K562 (cell line): ENCODE results near the gene LRRC26.

Experiments
- EZH2 ChIP-seq: IDR thresholded peaks from 2 replicates; pipeline ENCODE4 v1.6.1; 2012; ENCODE audit warnings: low read depth, mild to moderate bottlenecking, inconsistent platforms, low read length, borderline replicate concordance
- SREBF2 ChIP-seq: sonication (generic); formaldehyde crosslinking; IDR thresholded peaks from 2 replicates; pipeline ENCODE4 v1.4.0; 2020; ENCODE audit warnings: mild to moderate bottlenecking, missing genetic modification reagents
- ZNF239 ChIP-seq: fragments of 250-450 bp; sonication (Bioruptor Pico); IDR thresholded peaks from 2 replicates; pipeline ENCODE4 v1.4.0; 2020; ENCODE audit warnings: mild to moderate bottlenecking
- TF ChIP-seq, protein P1 (sequence below): fragments of 450-650 bp; IDR thresholded peaks from 2 replicates; pipeline ENCODE4 v1.6.1; 2016
- TF ChIP-seq, protein P2 (sequence below), 2 experiments: fragments of 450-650 bp; formaldehyde crosslinking in 1 of 2; IDR thresholded peaks; 2 replicates each; pipeline versions ENCODE4 v1.4.0 to v1.6.1; 2014 to 2020; ENCODE audit warnings: mild to moderate bottlenecking in 2 of 2, borderline replicate concordance in 1 of 2, low read depth in 1 of 2

DNA sequence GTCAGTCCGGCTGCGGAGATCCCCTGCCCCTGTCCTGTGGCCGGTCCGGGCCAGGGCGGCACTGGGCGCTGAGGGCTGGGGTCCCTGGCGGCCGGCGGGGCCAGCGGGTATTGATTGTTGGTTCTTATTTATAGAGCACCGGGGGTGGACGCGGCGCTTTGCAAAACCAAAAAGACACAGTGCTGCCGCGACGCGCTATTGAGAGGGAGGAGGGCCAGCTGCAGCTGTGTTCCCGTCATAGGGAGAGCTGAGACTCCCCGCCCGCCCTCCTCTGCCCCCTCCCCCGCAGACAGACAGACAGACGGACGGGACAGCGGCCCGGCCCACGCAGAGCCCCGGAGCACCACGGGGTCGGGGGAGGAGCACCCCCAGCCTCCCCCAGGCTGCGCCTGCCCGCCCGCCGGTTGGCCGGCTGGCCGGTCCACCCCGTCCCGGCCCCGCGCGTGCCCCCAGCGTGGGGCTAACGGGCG is 2.5 kb downstream of the LRRC26 start:
- TF ChIP-seq EZH2 = no peak
- TF ChIP-seq, protein P1, sequence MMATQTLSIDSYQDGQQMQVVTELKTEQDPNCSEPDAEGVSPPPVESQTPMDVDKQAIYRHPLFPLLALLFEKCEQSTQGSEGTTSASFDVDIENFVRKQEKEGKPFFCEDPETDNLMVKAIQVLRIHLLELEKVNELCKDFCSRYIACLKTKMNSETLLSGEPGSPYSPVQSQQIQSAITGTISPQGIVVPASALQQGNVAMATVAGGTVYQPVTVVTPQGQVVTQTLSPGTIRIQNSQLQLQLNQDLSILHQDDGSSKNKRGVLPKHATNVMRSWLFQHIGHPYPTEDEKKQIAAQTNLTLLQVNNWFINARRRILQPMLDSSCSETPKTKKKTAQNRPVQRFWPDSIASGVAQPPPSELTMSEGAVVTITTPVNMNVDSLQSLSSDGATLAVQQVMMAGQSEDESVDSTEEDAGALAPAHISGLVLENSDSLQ = no peak
- TF ChIP-seq SREBF2 (CRISPR knock-in tag) = no peak
- TF ChIP-seq ZNF239 (CRISPR knock-in tag) = no peak
- TF ChIP-seq, protein P2, sequence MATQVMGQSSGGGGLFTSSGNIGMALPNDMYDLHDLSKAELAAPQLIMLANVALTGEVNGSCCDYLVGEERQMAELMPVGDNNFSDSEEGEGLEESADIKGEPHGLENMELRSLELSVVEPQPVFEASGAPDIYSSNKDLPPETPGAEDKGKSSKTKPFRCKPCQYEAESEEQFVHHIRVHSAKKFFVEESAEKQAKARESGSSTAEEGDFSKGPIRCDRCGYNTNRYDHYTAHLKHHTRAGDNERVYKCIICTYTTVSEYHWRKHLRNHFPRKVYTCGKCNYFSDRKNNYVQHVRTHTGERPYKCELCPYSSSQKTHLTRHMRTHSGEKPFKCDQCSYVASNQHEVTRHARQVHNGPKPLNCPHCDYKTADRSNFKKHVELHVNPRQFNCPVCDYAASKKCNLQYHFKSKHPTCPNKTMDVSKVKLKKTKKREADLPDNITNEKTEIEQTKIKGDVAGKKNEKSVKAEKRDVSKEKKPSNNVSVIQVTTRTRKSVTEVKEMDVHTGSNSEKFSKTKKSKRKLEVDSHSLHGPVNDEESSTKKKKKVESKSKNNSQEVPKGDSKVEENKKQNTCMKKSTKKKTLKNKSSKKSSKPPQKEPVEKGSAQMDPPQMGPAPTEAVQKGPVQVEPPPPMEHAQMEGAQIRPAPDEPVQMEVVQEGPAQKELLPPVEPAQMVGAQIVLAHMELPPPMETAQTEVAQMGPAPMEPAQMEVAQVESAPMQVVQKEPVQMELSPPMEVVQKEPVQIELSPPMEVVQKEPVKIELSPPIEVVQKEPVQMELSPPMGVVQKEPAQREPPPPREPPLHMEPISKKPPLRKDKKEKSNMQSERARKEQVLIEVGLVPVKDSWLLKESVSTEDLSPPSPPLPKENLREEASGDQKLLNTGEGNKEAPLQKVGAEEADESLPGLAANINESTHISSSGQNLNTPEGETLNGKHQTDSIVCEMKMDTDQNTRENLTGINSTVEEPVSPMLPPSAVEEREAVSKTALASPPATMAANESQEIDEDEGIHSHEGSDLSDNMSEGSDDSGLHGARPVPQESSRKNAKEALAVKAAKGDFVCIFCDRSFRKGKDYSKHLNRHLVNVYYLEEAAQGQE (IDR thresholded peaks at IDR 0.05; ENCODE audit: borderline replicate concordance) = no peak
- TF ChIP-seq, protein P2 (CRISPR knock-in tag; IDR thresholded peaks at IDR 0.05; ENCODE audit: low read depth) = no peak
